Thoracic aorta (tissue), 2 donors: Measurements from ENCODE around the gene SLC35F3. TPM values are rescaled to one million over a fixed set of nuclear protein-coding genes. Genes with fewer than 3 reads are reported as not detected.
"Not testable (repeated sequence)": the region's sequence is repeated elsewhere in the genome, so short reads cannot be mapped to it uniquely, and the experiment has no call there.

Experiments used
- ATAC-seq: fragments of 150-250 bp; one replicate; pipeline ENCODE4 v1.8.0; 2017; ENCODE audit warnings: low read depth; ENCODE audit not compliant: insufficient number of reproducible peaks, low FRiP score
- DNase-seq: peaks from one replicate; pipeline ENCODE4 v3.0.0-alpha.2; 2020; ENCODE audit warnings: low spot score
- H3K27ac ChIP-seq, 2 donors: fragments of 200-600 bp; sonication (generic); 1 replicate in 1 of 2; 2 replicates in 1 of 2; pipeline ENCODE4 v1.5.1; 2016; ENCODE audit warnings: mild to moderate bottlenecking in 2 of 2, moderate library complexity in 2 of 2
- H3K27me3 ChIP-seq: fragments of 200-600 bp; sonication (generic); replicated peaks from 2 replicates; pipeline ENCODE4 v1.6.0; 2016; ENCODE audit warnings: mild to moderate bottlenecking; ENCODE audit not compliant: insufficient read depth
- H3K36me3 ChIP-seq: fragments of 200-600 bp; sonication (generic); one replicate; pipeline ENCODE4 v1.5.1; 2016
- H3K4me1 ChIP-seq, 2 donors: fragments of 200-600 bp; sonication (generic); 1 replicate in 1 of 2; 2 replicates in 1 of 2; pipeline versions ENCODE4 v1.5.1 to v1.6.0; 2016; ENCODE audit warnings: low read depth in 2 of 2, mild to moderate bottlenecking in 1 of 2; ENCODE audit not compliant: control insufficient read depth in 1 of 2
- H3K4me3 ChIP-seq: fragments of 200-600 bp; sonication (generic); 2 replicates; pipeline ENCODE4 v1.5.1; 2016; ENCODE audit warnings: mild to moderate bottlenecking
- H3K9me3 ChIP-seq: fragments of 200-600 bp; sonication (generic); 2 replicates; pipeline ENCODE4 v1.5.1; 2016
- total RNA-seq, 2 donors: library from RNA; depleted of rRNA; stranded (reverse); fragments of >200 nt; gene quantifications; one replicate each; pipeline versions ENCODE4 v1.1.0 to v1.2.3, GENCODE V29; 2016
- TF ChIP-seq, protein P1 (sequence below): fragments of 200-600 bp; sonication (generic); IDR thresholded peaks from one replicate; pipeline ENCODE4 v1.5.1; 2019; ENCODE audit warnings: antibody characterized with exemption

The SLC35F3 gene
- total RNA-seq, 2 donors from 2014 or later: not detected

DNA sequence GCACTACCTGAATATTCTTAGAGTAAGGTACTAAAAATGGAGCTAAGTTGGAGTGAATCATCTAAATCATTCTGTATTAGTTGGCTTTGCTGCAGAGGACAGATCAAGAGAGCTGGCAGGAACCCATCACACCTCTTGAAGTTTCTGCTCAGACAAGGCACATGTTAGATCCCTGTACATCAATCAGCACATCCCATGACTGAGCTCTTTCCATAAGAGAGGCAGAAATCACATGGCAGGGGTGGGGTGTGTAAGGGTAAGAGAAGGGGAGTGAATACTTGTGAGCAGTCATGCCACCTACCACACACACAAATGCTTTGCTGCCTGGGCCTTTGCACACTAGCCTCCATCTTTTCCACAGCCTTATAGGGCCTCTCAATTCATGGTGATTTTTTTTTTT lies 214.4 kb downstream of the SLC35F3 start:
- Histone ChIP-seq H3K4me1 (no peaks in the 10 kb centered on the region), H3K27me3 (no peaks in the 10 kb centered on the region), H3K27ac (no peak overlapping the region), H3K36me3 (no peaks in the 10 kb centered on the region), H3K9me3 (no peaks in the 10 kb centered on the region), H3K4me3 (no peak overlapping the region)
- TF ChIP-seq, protein P1, sequence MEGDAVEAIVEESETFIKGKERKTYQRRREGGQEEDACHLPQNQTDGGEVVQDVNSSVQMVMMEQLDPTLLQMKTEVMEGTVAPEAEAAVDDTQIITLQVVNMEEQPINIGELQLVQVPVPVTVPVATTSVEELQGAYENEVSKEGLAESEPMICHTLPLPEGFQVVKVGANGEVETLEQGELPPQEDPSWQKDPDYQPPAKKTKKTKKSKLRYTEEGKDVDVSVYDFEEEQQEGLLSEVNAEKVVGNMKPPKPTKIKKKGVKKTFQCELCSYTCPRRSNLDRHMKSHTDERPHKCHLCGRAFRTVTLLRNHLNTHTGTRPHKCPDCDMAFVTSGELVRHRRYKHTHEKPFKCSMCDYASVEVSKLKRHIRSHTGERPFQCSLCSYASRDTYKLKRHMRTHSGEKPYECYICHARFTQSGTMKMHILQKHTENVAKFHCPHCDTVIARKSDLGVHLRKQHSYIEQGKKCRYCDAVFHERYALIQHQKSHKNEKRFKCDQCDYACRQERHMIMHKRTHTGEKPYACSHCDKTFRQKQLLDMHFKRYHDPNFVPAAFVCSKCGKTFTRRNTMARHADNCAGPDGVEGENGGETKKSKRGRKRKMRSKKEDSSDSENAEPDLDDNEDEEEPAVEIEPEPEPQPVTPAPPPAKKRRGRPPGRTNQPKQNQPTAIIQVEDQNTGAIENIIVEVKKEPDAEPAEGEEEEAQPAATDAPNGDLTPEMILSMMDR: no peak
- ATAC-seq (no peak), DNase-seq (no peak)

DNA sequence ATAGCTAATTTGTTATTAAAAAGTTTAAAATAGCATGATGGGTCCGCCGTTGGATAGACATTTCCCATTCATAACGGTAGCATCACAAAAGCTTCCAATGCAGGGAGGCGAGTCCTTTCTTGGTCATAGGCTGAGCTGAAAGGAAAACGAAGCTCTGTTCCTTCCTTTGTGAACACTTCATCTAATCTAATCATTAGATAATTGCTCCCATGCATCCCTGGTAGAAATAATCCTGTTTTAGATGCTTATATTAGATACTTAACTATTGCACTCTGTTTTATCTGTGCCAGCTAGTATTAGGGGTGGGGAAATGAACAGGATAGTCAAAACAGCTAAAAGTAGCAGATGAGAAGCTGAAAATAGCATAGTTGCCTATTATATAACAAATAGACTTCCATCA lies 215.0 kb downstream of the SLC35F3 start:
- ATAC-seq: no peak
- TF ChIP-seq, protein P1: no peak
- no peaks in the 10 kb centered on the region for H3K27me3 ChIP-seq
- no peaks in the 10 kb centered on the region for H3K4me1 ChIP-seq
- H3K36me3 ChIP-seq: no peaks in the 10 kb centered on the region
- no peak overlapping the region for H3K4me3 ChIP-seq
- no peaks in the 10 kb centered on the region for H3K9me3 ChIP-seq
- no peak for DNase-seq
- no peak overlapping the region for H3K27ac ChIP-seq

DNA sequence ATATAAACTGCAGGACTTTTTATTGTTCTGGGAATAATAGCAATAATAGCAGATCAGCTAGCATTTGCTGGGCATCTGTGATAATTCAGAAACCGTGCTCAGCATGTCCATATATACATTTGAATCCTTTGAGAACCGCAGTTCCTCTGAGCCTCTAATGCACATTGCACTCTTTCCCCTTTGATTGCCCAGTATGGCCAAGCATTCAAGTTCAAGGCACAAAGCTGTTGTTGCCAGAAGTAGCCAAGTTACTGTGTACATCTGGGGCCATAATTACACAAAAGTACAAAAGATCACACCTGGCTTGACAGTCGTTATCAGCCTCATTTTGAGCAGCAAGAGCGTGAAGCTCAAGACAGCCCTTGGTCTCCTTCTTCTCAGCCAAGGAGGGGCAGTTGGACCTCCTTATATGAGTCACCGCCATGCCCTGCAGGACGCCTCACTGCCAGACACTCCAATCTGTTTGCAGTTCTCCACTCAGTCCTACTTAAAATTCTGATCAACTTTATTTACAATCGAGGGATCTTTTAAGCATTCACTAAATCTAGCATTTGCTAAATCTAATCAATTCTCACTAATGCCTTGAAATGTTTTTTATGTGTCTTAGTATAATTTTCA lies 216.0 kb downstream of the SLC35F3 start:
- no peak for DNase-seq
- no peak overlapping the region for H3K27ac ChIP-seq
- H3K4me1 ChIP-seq: no peaks in the 10 kb centered on the region
- H3K36me3 ChIP-seq: no peaks in the 10 kb centered on the region
- no peaks in the 10 kb centered on the region for H3K27me3 ChIP-seq
- H3K4me3 ChIP-seq: no peak overlapping the region
- H3K9me3 ChIP-seq: no peaks in the 10 kb centered on the region
- no peak for ATAC-seq
- TF ChIP-seq, protein P1: no peak

DNA sequence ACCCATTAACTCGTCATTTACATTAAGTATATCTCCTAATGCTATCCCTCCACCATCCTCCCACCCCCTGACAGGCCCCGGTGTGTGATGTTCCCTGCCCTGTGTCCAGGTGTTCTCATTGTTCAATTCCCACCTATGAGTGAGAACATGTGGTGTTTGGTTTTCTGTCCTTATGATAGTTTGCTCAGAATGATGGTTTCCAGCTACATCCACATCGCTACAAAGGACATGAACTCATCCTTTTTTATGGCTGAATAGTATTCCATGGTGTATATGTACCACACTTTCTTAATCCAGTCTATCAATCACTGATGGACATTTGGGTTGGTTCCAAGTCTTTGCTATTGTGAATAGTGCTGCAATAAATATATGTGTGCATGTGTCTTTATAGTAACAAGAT lies 217.2 kb downstream of the SLC35F3 start:
- not testable (repeated sequence) for H3K36me3 ChIP-seq, H3K27me3 ChIP-seq, ATAC-seq, H3K9me3 ChIP-seq, DNase-seq, H3K27ac ChIP-seq, H3K4me1 ChIP-seq, H3K4me3 ChIP-seq

DNA sequence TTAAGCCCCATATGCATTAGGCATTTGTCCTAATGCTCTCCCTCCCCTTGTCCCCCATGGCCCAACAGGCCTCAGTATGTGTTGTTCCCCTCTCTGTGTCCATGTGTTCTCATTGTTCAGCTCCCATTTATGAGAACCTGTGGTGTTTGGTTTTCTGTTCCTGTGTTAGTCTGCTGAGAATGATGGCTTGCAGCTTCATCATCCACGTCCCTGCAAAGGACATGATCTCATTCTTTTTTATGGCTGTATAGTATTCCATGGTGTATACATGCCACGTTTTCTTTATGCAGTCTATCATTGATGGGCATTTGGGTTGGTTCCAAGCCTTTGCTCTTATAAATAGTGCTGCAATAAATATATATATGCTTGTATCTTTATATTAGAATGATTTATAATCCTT lies 218.1 kb downstream of the SLC35F3 start:
- DNase-seq, H3K27me3 ChIP-seq, H3K4me1 ChIP-seq, H3K27ac ChIP-seq, H3K36me3 ChIP-seq, H3K9me3 ChIP-seq, ATAC-seq, H3K4me3 ChIP-seq: not testable (repeated sequence)

DNA sequence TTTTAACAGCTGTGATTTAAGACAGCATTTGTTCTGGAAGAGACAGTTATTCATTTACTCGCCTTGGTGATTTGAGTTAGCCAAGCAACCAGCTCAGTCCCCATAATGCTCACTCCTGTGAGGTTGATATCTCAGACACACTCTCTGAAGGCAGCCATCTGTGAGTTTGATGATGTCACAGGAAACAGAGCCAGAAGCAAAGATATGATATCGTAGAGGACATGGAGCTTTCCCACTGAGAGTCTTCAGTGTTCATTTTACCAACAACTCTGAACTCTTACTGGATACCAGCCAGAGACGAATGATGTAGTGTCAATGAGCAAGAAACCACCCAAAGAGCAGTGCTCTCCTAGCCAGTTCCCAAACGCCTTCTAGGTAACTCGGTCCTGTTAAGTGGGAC lies 219.4 kb downstream of the SLC35F3 start:
- Histone ChIP-seq H3K4me3 (no peak overlapping the region), H3K27ac (no peak overlapping the region), H3K9me3 (no peaks in the 10 kb centered on the region), H3K36me3 (no peaks in the 10 kb centered on the region), H3K4me1 (no peaks in the 10 kb centered on the region), H3K27me3 (no peaks in the 10 kb centered on the region)
- ATAC-seq (no peak), DNase-seq (no peak)
- TF ChIP-seq, protein P1: no peak
